HUES6 (cell line): ENCODE results near the gene TBC1D3L.
"Not testable (repeated sequence)": the region's sequence is repeated elsewhere in the genome, so short reads cannot be mapped to it uniquely, and the experiment has no call there.

ENCODE experiments used
- H3K27ac ChIP-seq: 2 replicates; pipeline ENCODE4 v1.7.0; 2013; ENCODE audit warnings: low read depth, mild to moderate bottlenecking, low read length, inconsistent platforms
- H3K27me3 ChIP-seq: 2 replicates; pipeline ENCODE4 v1.6.1; 2013; ENCODE audit warnings: low read length; ENCODE audit not compliant: control insufficient read depth, insufficient read depth
- H3K36me3 ChIP-seq: 2 replicates; pipeline ENCODE4 v1.6.1; 2013; ENCODE audit warnings: low read length; ENCODE audit not compliant: control insufficient read depth, insufficient read depth
- H3K4me1 ChIP-seq: 2 replicates; pipeline ENCODE4 v1.6.1; 2013; ENCODE audit warnings: low read length; ENCODE audit not compliant: control insufficient read depth, insufficient read depth
- H3K4me3 ChIP-seq: 2 replicates; pipeline ENCODE4 v1.5.1; 2013; ENCODE audit warnings: low read depth, low read length
- H3K9ac ChIP-seq: one replicate; pipeline ENCODE4 v1.6.1; 2013; ENCODE audit warnings: mild to moderate bottlenecking, low read length
- H3K9me3 ChIP-seq: 2 replicates; pipeline ENCODE4 v1.6.1; 2013; ENCODE audit warnings: low read depth, low read length; ENCODE audit not compliant: control insufficient read depth, insufficient read depth

Gene TBC1D3L

DNA sequence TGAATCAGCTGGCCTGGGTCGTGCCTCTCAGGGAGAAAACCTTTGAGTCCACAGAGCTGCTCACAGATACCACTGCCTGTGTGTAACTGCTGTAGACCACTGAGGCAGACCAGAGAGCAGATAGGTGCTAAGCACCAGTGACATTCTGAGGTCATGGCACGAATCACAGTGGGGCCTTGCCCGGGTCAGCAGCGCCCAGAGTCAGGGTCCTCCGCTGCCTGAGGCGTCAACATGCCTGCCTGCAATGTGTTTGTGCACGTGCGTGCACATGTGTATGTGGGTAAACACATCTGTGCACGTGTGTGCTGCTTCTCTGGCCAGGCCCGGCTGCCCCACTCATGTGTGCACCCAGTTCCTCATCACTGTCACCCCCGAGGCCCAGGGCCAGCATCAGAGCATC, at the start of gene TBC1D3L:
TBC1D3L (minus strand) TSS at position 101 of the 400 bp plus-strand sequence. CDS start 1,540 bp downstream, outside the sequence.
- not testable (repeated sequence) for H3K4me1 ChIP-seq, H3K27me3 ChIP-seq, H3K4me3 ChIP-seq, H3K9me3 ChIP-seq, H3K36me3 ChIP-seq, H3K9ac ChIP-seq, H3K27ac ChIP-seq

- H3K9me3 ChIP-seq, H3K4me1 ChIP-seq, H3K4me3 ChIP-seq, H3K27me3 ChIP-seq, H3K27ac ChIP-seq, H3K9ac ChIP-seq, H3K36me3 ChIP-seq: not testable (repeated sequence)
Measured at GRCh38 chr17:38003676-38004075, 14.8 kb upstream of the TBC1D3L start, which contains the start of gene TBC1D3D. Gene TBC1D3D, plus strand, starts transcription at chr17:38003976. Its CDS starts 1,585 bp downstream, at chr17:38005561.
